GM11168 (cell line): ENCODE data around the gene EMC7.

ENCODE experiments used
- in situ Hi-C: fragments of 300-500 bp; cut with MboI; formaldehyde crosslinking; loops from one replicate; pipeline ENCODE4 v1.12.0; 2022; ENCODE audit warnings: low sequenced_read_pairs; ENCODE audit not compliant: unreplicated experiment

EMC7 gene

DNA sequence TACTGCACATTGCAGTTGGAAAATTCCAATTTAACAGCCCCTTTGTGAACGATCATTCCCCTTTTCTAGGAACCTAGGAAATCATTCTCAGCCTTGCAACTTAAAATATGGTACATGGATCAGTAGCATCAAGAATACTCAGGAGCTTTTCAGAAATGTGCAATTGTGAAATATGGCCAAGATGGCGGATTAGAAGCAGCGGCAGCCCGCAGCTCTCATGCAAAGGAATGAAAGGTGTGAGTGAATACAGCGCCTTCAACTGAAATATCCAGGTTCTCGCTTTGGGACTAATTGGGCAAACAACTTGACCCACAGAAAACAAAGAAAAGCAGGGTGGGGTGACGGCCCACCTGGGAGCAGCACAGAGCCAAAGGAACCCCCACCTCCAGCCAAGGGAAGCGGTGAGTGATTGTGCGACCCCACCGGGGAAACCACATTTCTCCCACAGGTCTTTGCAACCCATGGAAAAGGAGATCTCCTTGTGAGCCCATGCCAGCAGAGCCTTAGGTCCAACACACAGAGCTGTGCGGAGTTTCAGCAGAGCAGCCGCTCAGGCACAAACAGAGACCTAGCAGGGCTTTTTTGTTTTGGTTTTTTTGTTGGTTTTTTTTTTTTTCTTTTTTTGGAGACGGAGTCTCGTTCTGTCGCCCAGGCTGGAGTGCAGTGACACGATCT lies 55.1 kb downstream of the EMC7 start:
- in situ Hi-C loops, result loop anchor here (25.0 kb wide), 1 partner anchor 491 kb away; no protein-coding TSS in a partner anchor

DNA sequence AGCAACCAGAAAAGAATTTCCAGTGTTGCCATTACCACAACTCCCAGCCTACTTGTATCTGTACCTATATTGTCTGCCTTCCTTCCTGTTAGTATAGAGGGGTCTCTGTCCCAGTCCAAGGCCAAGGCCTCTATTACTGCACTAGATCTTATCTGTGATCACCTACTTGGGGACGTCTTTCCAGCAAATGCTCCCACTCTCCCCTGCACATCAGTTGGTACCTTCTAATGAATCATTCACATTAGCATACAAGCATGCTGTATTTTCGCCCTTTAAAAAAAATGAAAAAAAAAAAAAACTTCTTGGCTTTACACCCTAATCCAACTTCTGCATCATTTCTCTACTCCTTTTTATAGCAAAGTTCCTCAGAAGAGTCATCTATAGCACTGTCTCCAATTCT lies 57.8 kb downstream of the EMC7 start:
- in situ Hi-C loops, result loop anchor here (25.0 kb wide), 1 partner anchor 493 kb away; no protein-coding TSS in a partner anchor

DNA sequence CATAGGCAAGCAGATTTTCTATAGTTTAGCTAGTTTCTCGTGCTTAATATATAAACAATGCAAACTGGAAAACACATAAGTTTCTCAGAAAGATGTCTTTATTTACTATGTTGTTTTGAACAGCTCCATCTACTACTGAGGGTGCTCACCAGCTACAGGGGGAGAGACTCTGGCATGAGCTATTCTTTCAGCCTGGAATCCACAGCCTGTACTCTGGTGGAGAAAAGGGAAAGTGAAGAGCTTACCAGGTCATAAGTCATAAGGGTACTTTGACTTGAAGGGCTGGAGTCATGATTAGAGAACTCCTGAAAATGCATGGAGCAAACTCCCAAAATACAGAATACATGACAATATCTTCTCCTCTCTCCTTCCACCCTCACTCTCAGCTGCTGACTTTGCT lies 58.3 kb downstream of the EMC7 start:
- in situ Hi-C loops, result loop anchor here (25.0 kb wide), 1 partner anchor 494 kb away; no protein-coding TSS in a partner anchor

DNA sequence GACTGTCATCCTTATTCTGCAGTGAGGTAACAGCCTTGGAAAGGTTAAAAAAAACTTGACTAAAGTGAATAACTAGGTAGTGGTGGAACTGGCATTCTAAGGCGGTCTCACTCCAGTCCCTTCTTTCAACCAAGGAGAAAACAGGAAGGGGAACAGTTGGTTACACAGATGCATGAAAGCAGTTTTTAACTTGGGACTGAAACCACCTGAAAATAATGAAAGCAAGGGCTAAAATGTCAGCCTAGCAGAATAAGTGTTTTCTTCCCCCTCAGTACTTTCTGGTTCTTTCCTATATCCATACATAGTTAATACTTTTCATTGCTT lies 61.9 kb downstream of the EMC7 start:
- in situ Hi-C loops, result loop anchor here (25.0 kb wide), 1 partner anchor 498 kb away; no protein-coding TSS in a partner anchor

DNA sequence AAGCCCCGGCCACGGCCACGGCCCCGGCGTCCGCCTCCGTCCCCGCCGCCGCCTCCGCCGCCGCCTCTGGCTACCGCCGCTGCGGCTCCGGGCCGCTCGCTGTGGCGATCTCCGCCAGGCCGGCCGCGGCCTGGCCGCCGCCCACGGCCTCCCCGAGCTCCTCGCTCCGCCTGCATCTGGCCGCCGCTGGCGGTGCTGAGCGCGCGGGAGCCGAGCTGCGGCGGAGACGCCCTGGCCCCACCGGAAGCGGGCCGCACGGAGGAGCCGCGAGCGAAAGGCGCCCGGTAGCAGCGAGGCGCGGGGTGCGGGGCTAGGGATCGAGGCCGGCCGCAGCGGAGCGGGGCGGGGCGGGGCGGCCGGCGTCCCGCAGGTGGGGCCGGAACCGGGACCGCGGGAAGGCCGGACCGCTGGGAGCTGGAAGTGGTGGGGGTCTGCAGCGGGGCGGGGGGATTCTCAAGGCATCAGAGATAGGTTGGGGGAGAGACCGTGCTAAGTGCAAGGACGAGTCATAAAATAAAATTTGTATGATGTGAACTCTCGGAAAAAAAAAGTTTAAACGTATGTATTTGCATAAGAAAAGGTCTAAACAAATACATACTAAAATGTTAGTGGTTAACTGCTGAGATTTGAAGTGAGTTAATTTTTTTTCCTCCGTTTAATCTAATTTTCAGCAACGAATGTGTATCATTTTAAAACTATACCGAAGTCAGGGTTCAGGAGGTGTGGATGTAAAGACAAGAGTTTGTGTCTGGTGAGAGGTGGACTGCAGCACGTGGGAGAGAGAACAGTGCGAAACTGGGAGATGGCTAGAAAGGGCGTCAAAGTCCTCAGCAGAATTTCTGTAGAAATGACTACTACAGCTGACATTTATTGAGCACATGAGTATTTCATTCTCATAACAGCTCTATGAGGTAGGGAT lies 62.5 kb downstream of the EMC7 start, which contains the start of gene AVEN:
AVEN (minus strand) TSS at position 334 of the 919 bp plus-strand sequence; CDS start at position 176, 158 bp downstream.
- in situ Hi-C loops, result loop anchor here (25.0 kb wide), 1 partner anchor 498 kb away; no protein-coding TSS in a partner anchor

DNA sequence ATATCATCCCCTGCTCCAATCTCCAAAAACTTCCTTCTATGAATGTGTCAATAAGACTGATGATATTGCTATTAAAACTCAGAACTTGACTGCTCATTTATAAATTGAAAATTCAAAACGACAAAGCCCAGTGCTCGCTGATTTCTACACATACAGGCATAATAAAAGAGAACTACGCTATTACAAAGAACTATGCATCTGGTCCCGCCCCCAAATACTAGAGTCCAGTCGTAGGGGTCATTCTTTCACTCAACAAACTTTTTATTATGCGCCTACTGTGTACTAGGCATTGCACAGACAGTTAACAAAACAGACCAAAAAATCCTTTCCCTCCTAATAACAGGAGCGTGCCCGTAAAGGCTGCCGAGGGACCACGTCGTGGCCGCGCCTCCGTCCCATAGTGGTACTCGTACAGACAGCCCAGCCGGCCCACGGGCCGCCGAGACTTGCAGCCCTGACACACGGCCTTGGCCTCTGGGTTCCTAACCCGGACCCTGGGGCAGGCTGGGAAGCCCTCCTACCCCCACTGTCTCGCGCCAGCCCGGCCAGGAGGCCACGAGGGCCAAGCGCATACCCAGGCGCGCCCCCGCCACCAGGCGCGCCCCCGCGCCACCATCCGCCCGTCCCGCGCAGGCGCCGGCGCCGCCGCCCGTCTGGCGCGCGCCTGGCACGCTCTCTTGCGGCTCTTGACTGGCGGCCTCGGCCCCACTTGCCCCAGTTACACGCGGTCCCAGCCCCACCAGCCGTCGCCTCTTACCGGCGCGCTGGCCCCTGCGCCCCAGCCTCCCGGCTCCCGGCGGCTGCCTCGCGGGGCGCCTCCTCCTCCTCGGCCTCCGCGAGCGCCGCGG lies 63.4 kb downstream of the EMC7 start:
- in situ Hi-C loops, result loop anchor here (25.0 kb wide), 1 partner anchor 499 kb away; no protein-coding TSS in a partner anchor
